ENCODE results near the gene ARID1B.

Gene ARID1B

DNA sequence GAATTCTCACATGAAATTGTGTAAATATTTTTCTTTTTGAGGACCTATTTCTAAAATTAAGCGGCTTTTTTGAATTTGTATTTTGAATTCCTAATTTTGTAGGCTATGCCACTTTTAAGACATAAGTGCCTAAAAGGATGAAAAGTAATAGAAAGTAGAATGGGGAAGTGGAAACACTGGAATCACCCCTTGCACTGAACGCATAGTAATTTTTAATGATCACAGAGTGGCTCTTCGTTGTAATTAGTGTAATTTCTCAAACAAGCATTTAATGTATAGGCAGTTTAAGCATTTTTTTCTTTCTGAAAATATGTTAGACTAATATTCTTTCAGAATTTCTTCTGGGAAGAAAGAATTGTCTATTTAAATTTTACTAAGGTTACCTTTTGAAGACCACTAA lies 73.2 kb downstream of the ARID1B start:
- H3K27ac ChIP-seq (ENCODE audit: low read depth, low read length, poor library complexity, severe bottlenecking): peak overlapping the region; percentile 76
- H3K4me3 ChIP-seq (ENCODE audit: low read depth, low read length, poor library complexity, severe bottlenecking): peak overlapping the region; percentile 6
- no peaks in the 10 kb centered on the region for H3K36me3 ChIP-seq (ENCODE audit: insufficient read depth, low read length)
- no peaks in the 10 kb centered on the region for H3F3A ChIP-seq (ENCODE audit: insufficient read depth, low read length)
- no peaks in the 10 kb centered on the region for H3K9me3 ChIP-seq (ENCODE audit: low read length)
- TF ChIP-seq EZH2 (IDR thresholded peaks at IDR 0.05; ENCODE audit: borderline replicate concordance, low read length): no peak
- TF ChIP-seq, protein P1, sequence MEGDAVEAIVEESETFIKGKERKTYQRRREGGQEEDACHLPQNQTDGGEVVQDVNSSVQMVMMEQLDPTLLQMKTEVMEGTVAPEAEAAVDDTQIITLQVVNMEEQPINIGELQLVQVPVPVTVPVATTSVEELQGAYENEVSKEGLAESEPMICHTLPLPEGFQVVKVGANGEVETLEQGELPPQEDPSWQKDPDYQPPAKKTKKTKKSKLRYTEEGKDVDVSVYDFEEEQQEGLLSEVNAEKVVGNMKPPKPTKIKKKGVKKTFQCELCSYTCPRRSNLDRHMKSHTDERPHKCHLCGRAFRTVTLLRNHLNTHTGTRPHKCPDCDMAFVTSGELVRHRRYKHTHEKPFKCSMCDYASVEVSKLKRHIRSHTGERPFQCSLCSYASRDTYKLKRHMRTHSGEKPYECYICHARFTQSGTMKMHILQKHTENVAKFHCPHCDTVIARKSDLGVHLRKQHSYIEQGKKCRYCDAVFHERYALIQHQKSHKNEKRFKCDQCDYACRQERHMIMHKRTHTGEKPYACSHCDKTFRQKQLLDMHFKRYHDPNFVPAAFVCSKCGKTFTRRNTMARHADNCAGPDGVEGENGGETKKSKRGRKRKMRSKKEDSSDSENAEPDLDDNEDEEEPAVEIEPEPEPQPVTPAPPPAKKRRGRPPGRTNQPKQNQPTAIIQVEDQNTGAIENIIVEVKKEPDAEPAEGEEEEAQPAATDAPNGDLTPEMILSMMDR (IDR thresholded peaks at IDR 0.05; ENCODE audit: low read length): no peak
- peaks cover 85% of the 10 kb centered on the region for H3K79me2 ChIP-seq (ENCODE audit: insufficient read depth, low read length)
- no peaks in the 10 kb centered on the region for H3K9me2 ChIP-seq (ENCODE audit: low read depth, low read length)
- peak overlapping the region; percentile 46 for H3K4me2 ChIP-seq (ENCODE audit: low read length)
- no peaks in the 10 kb centered on the region for H4K20me1 ChIP-seq (ENCODE audit: insufficient read depth, low read length)
- H3K27me3 ChIP-seq (ENCODE audit: insufficient read depth, low read length): no peaks in the 10 kb centered on the region
- no peak overlapping the region for H3K9ac ChIP-seq (ENCODE audit: low read length)
- peaks cover 79% of the 10 kb centered on the region for H3K4me1 ChIP-seq (ENCODE audit: insufficient read depth, low read length, severe bottlenecking)
- no peak overlapping the region for H2AFZ ChIP-seq (ENCODE audit: low read length)

DNA sequence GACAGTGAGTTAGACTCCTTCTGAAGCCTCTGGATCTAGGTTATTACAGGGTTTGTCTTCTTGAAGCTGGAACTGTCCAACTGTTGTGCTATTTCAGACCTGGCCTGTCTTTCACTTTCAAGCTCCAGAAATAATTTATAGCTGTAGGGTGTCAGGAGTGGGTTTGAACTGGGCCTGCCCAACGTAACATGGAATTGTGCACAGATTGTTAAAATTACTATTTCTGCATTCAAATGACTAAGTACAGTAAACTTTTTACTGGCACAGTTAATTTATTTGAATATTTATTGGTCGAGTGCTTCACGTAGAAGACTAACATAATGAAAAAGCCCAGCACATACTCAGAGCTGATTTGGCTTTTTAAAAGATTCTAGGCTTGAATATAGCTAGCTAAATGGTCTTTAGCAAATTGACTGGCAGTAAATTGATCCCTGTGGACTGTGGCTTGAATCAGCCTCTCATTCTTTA lies 74.3 kb downstream of the ARID1B start:
- no peak overlapping the region for H3K4me3 ChIP-seq (ENCODE audit: low read depth, low read length, poor library complexity, severe bottlenecking)
- H3F3A ChIP-seq (ENCODE audit: insufficient read depth, low read length): no peaks in the 10 kb centered on the region
- H3K79me2 ChIP-seq (ENCODE audit: insufficient read depth, low read length): peaks cover 89% of the 10 kb centered on the region
- H3K9me3 ChIP-seq (ENCODE audit: low read length): no peaks in the 10 kb centered on the region
- H2AFZ ChIP-seq (ENCODE audit: low read length): no peak overlapping the region
- no peak for TF ChIP-seq EZH2 (IDR thresholded peaks at IDR 0.05; ENCODE audit: borderline replicate concordance, low read length)
- TF ChIP-seq, protein P1 (IDR thresholded peaks at IDR 0.05; ENCODE audit: low read length): no peak
- no peak overlapping the region; the same call in 1 of the 2 replicates for H3K9ac ChIP-seq (ENCODE audit: low read length)
- H3K9me2 ChIP-seq (ENCODE audit: low read depth, low read length): no peaks in the 10 kb centered on the region
- peaks cover 84% of the 10 kb centered on the region for H3K4me1 ChIP-seq (ENCODE audit: insufficient read depth, low read length, severe bottlenecking)
- H3K27me3 ChIP-seq (ENCODE audit: insufficient read depth, low read length): no peaks in the 10 kb centered on the region
- H4K20me1 ChIP-seq (ENCODE audit: insufficient read depth, low read length): no peaks in the 10 kb centered on the region
- peak overlapping the region; percentile 46 for H3K4me2 ChIP-seq (ENCODE audit: low read length)
- H3K27ac ChIP-seq (ENCODE audit: low read depth, low read length, poor library complexity, severe bottlenecking): peak overlapping the region; percentile 76
- no peaks in the 10 kb centered on the region for H3K36me3 ChIP-seq (ENCODE audit: insufficient read depth, low read length)

- H3K79me2 ChIP-seq (ENCODE audit: insufficient read depth, low read length): peaks cover 89% of the 10 kb centered on the region
- H3K27ac ChIP-seq (ENCODE audit: low read depth, low read length, poor library complexity, severe bottlenecking): peak overlapping the region; percentile 76
- TF ChIP-seq, protein P1 (IDR thresholded peaks at IDR 0.05; ENCODE audit: low read length): no peak
- no peak for TF ChIP-seq EZH2 (IDR thresholded peaks at IDR 0.05; ENCODE audit: borderline replicate concordance, low read length)
These were observed 75.1 kb downstream of the ARID1B start for GRCh38 chr6:156852147-156852857.

More at GRCh38 chr6:156852147-156852857, 75.1 kb downstream of the ARID1B start:
- Histone ChIP-seq H3K9ac (ENCODE audit: low read length) (peak overlapping the region; percentile 1; the same call in 1 of the 2 replicates), H2AFZ (ENCODE audit: low read length) (no peak overlapping the region), H3K36me3 (ENCODE audit: insufficient read depth, low read length) (no peaks in the 10 kb centered on the region), H4K20me1 (ENCODE audit: insufficient read depth, low read length) (no peaks in the 10 kb centered on the region), H3K4me2 (ENCODE audit: low read length) (peak overlapping the region; percentile 46; the same call in 1 of the 2 replicates), H3K27me3 (ENCODE audit: insufficient read depth, low read length) (no peaks in the 10 kb centered on the region), H3F3A (ENCODE audit: insufficient read depth, low read length) (no peaks in the 10 kb centered on the region), H3K4me1 (ENCODE audit: insufficient read depth, low read length, severe bottlenecking) (peaks cover 87% of the 10 kb centered on the region), H3K9me3 (ENCODE audit: low read length) (no peaks in the 10 kb centered on the region), H3K4me3 (ENCODE audit: low read depth, low read length, poor library complexity, severe bottlenecking) (peak overlapping the region; percentile 1), H3K9me2 (ENCODE audit: low read depth, low read length) (no peaks in the 10 kb centered on the region)

Measured in OCI-LY1 (cell line).